Left ventricle myocardium inferior (tissue), 1 donor: ENCODE measurements around the gene CELF3. TPM values are rescaled to one million over a fixed set of nuclear protein-coding genes. Genes with fewer than 3 reads are reported as not detected.
"Not testable (repeated sequence)": the region's sequence is repeated elsewhere in the genome, so short reads cannot be mapped to it uniquely, and the experiment has no call there.

Experiments used
- DNase-seq: peaks from one replicate; pipeline ENCODE4 v3.0.0-alpha.2; 2020
- H3K27ac ChIP-seq: fragments of 200-600 bp; replicated peaks from 2 replicates; pipeline ENCODE4 v1.8.0; 2021
- H3K27me3 ChIP-seq: fragments of 200-600 bp; 2 replicates; pipeline ENCODE4 v1.8.0; 2021; ENCODE audit warnings: low read depth
- H3K36me3 ChIP-seq: fragments of 200-600 bp; 2 replicates; pipeline ENCODE4 v1.8.0; 2021
- H3K4me1 ChIP-seq: fragments of 200-600 bp; 2 replicates; pipeline ENCODE4 v1.8.0; 2021
- H3K4me3 ChIP-seq: fragments of 200-600 bp; 2 replicates; pipeline ENCODE4 v1.8.0; 2021; ENCODE audit warnings: mild to moderate bottlenecking, moderate library complexity
- H3K9me3 ChIP-seq: fragments of 200-600 bp; replicated peaks from 2 replicates; pipeline ENCODE4 v1.8.0; 2021
- intact Hi-C: fragments of 100-400 bp; cut with micrococcal nuclease; formaldehyde crosslinking; loops from one replicate; pipeline ENCODE4 v1.11.0; 2022
- total RNA-seq: library from RNA; stranded (reverse); fragmentation: NEBNext Ultra II Directional; extraction: Animal tissue kit (Norgen Biotek cat#: 25700); gene quantifications from one replicate; pipeline ENCODE4 v1.2.1, GENCODE V29; 2021
- TF ChIP-seq, protein P1 (sequence below): fragments of 200-600 bp; IDR thresholded peaks from 2 replicates; pipeline ENCODE4 v1.8.0; 2021; ENCODE audit warnings: antibody characterized with exemption, mild to moderate bottlenecking, borderline replicate concordance
- donor health status: DM: no; HTN: yes; CAD: no; lungs with severe emphysema.

CELF3 gene
- total RNA-seq, 1 donor from 2014 or later: not detected

DNA sequence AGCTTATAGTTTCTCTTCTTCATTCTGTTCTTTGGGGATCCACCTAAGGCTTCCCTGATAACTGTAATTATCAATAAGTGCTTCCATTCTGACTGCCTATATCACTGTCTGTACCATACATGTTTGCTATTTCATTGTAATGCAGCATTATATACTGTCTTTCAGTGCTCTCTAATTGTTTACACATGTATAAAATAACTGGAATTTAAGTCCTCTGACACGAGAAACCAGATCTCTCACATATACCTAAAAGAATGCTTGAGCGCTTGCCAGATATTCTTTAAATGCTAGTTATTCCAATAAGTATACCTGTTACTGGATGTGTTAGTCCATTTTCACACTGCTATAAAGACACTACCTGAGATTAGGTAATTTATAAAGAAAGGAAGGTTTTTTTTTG, 34.7 kb downstream of the CELF3 start:
- no peaks in the 10 kb centered on the region for H3K27me3 ChIP-seq
- H3K9me3 ChIP-seq: no peaks in the 10 kb centered on the region
- TF ChIP-seq, protein P1, sequence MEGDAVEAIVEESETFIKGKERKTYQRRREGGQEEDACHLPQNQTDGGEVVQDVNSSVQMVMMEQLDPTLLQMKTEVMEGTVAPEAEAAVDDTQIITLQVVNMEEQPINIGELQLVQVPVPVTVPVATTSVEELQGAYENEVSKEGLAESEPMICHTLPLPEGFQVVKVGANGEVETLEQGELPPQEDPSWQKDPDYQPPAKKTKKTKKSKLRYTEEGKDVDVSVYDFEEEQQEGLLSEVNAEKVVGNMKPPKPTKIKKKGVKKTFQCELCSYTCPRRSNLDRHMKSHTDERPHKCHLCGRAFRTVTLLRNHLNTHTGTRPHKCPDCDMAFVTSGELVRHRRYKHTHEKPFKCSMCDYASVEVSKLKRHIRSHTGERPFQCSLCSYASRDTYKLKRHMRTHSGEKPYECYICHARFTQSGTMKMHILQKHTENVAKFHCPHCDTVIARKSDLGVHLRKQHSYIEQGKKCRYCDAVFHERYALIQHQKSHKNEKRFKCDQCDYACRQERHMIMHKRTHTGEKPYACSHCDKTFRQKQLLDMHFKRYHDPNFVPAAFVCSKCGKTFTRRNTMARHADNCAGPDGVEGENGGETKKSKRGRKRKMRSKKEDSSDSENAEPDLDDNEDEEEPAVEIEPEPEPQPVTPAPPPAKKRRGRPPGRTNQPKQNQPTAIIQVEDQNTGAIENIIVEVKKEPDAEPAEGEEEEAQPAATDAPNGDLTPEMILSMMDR: no peak
- intact Hi-C loops: no loop called here
- peaks cover 11% of the 10 kb centered on the region for H3K4me1 ChIP-seq
- no peak for DNase-seq
- no peak overlapping the region for H3K4me3 ChIP-seq
- no peak overlapping the region for H3K27ac ChIP-seq
- H3K36me3 ChIP-seq: peaks cover 34% of the 10 kb centered on the region

DNA sequence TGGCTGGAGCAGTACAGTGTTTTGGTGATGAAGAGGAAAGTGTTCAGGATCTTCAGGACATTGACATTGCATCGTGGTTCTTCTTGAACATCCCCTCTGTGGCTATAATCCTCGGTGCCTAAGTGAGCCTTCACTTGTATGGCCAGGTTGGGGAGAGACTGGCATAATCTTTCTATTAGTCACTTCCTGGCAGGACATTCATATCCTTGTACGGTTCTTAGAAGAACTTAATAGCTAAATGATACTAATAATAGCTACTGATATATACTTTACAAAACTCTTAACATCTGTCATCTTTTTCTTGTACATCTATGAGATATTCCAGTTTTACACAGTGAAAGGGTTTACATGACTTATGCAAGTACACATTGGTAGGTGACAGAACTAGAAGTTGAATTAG, 35.8 kb downstream of the CELF3 start:
- TF ChIP-seq, protein P1: no peak
- Histone ChIP-seq H3K4me3 (no peak overlapping the region), H3K36me3 (peaks cover 29% of the 10 kb centered on the region), H3K27me3 (no peaks in the 10 kb centered on the region), H3K4me1 (peaks cover 11% of the 10 kb centered on the region), H3K9me3 (no peaks in the 10 kb centered on the region), H3K27ac (no peak overlapping the region)
- intact Hi-C loops: no loop called here
- no peak for DNase-seq

- TF ChIP-seq, protein P1: no peak
- Histone ChIP-seq H3K27ac (no peak overlapping the region), H3K27me3 (no peaks in the 10 kb centered on the region), H3K4me3 (no peak overlapping the region), H3K9me3 (no peaks in the 10 kb centered on the region), H3K4me1 (peaks cover 11% of the 10 kb centered on the region), H3K36me3 (peaks cover 29% of the 10 kb centered on the region)
- DNase-seq: no peak
- intact Hi-C loops: no loop called here
These were observed 36.2 kb downstream of the CELF3 start for GRCh38 chr1:151680391-151680790.

- intact Hi-C loops: no loop called here
- peaks cover 16% of the 10 kb centered on the region for H3K9me3 ChIP-seq
- peaks cover 52% of the 10 kb centered on the region for H3K36me3 ChIP-seq
- no peak for DNase-seq
- H3K4me3 ChIP-seq: no peak overlapping the region
- H3K27ac ChIP-seq: no peak overlapping the region
- TF ChIP-seq, protein P1: no peak
- H3K4me1 ChIP-seq: no peaks in the 10 kb centered on the region
- H3K27me3 ChIP-seq: no peaks in the 10 kb centered on the region
These were observed 43.2 kb downstream of the CELF3 start for GRCh38 chr1:151673407-151673806.

DNA sequence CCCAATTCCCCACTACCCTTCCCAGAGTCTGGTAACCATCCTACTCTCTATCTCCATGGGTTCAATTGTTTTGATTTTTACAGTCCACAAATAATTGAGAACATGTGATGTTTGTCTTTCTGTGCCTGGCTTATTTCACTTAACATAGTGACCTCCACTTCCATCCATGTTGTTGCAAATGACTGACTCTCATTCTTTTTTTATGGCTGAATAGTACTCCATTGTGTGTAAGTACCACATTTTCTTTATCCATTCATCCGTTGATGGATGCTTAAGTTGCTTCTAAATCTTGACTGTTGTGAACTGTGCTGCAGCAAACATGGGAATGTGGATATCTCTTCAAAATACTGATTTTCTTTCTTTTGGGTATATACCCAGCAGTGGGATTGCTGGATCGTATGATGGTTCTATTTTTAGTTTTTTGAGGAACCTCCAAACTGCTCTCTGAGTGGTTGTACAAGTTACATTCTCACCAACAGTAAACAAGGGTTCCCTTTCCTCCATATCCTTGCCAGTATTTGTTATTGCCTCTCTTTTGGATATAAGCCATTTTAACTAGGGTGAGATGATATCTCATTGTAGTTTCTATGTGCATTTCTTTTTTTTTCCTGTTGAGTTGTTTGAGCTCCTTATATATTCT, 46.4 kb downstream of the CELF3 start:
- H3K4me1 ChIP-seq, H3K27me3 ChIP-seq, H3K4me3 ChIP-seq, H3K27ac ChIP-seq, intact Hi-C loops, DNase-seq: not testable (repeated sequence)
- peaks cover 45% of the 10 kb centered on the region for H3K36me3 ChIP-seq
- peaks cover 16% of the 10 kb centered on the region for H3K9me3 ChIP-seq

DNA sequence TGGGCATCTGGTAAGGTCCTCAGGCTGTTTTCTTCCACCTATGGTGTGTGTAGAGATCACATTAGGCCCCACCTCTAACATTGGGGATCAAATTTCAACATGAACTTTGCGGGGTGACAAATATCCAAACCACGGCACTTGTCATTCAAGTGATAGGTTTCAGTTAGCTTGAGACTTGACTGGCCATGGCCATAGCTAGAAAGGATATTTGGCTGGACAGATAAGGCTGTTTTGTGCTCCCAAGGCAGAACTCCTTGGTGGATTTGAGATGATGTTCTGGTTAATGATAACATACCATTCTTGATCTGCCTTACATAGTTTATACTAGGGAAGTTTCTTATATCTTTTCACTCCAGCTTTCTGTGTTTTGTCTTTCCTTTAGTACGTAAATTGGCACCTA, 48.5 kb downstream of the CELF3 start:
- peaks cover 16% of the 10 kb centered on the region for H3K4me1 ChIP-seq
- H3K36me3 ChIP-seq: peaks cover 42% of the 10 kb centered on the region
- no peak overlapping the region for H3K4me3 ChIP-seq
- H3K9me3 ChIP-seq: peaks cover 16% of the 10 kb centered on the region
- no peaks in the 10 kb centered on the region for H3K27me3 ChIP-seq
- TF ChIP-seq, protein P1: no peak
- intact Hi-C loops: no loop called here
- no peak for DNase-seq
- H3K27ac ChIP-seq: no peak overlapping the region
